ENCODE results near the gene PTPN2. TPM values are rescaled to one million over a fixed set of nuclear protein-coding genes. Genes with fewer than 3 reads are reported as not detected.
A peak's percentile ranks its signal among the peaks of the same experiment; 100 is the strongest.

The PTPN2 gene
- total and polyA plus RNA-seq, 4 donors: 47.8 to 79.9 (median 64.3) TPM

DNA sequence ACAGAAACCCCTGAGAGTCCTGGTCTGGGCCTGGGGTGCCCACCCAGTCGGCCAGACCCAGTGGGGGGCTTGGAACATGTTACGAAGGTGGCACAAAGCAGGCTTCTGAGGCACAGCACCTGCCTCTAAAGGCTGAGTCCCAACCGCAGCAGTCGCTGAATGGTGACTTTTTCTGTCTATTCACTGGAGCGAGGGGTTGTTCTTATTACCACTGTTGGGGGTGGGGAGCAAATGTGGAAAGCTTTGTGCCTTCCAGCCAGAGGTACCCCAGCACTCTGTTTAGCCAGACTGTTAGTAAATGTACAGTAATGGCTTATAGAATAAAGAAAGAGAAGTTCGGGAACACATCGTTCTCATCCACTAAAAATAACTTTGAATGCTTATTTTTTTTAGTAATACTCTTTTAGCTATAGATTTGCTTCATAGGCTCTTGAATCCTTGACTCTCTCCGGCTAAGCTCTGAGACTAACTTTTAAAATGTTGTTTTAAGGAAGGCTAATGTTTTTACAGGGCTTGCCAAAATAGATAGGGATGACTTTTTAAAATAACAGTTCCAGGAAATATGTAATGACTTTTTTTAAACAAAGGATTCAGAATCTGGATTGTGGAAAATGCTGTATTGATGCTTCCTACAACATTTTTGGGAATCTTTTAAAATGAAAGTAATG, 23.4 kb upstream of the PTPN2 start:
- ATAC-seq (ENCODE audit: insufficient read depth, low FRiP score): no peak
- peaks cover 0 to 27% (median 0%) of the 10 kb centered on the region in 5 donors for H3K4me1 ChIP-seq (ENCODE audit: control insufficient read depth in 5 of 5, insufficient read depth in 5 of 5, low read length in 5 of 5)
- no peaks in the 10 kb centered on the region for H3K36me3 ChIP-seq (ENCODE audit: control insufficient read depth in 4 of 4, insufficient read depth in 4 of 4, low read length in 4 of 4)
- H3K9me3 ChIP-seq (ENCODE audit: control insufficient read depth in 4 of 4, insufficient read depth in 3 of 4, low read length in 3 of 4): peaks cover 0 to 7% (median 0%) of the 10 kb centered on the region in 4 donors
- no peak overlapping the region for H3K4me3 ChIP-seq
- peak overlapping the region in 1 of 2 donors; percentile 15 for H3K9ac ChIP-seq (ENCODE audit: insufficient read depth in 1 of 2, low read length in 2 of 2)
- 43 to 60% methylated on average over 8 of the region's 8 CpGs for WGBS, 2 donors
- H3K27ac ChIP-seq (ENCODE audit: low read depth in 1 of 2, low read length in 1 of 2): no peak overlapping the region
- peak in 2 of 3 donors; percentile 66 to 72 for DNase-seq
- TF ChIP-seq, protein P1, sequence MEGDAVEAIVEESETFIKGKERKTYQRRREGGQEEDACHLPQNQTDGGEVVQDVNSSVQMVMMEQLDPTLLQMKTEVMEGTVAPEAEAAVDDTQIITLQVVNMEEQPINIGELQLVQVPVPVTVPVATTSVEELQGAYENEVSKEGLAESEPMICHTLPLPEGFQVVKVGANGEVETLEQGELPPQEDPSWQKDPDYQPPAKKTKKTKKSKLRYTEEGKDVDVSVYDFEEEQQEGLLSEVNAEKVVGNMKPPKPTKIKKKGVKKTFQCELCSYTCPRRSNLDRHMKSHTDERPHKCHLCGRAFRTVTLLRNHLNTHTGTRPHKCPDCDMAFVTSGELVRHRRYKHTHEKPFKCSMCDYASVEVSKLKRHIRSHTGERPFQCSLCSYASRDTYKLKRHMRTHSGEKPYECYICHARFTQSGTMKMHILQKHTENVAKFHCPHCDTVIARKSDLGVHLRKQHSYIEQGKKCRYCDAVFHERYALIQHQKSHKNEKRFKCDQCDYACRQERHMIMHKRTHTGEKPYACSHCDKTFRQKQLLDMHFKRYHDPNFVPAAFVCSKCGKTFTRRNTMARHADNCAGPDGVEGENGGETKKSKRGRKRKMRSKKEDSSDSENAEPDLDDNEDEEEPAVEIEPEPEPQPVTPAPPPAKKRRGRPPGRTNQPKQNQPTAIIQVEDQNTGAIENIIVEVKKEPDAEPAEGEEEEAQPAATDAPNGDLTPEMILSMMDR (IDR thresholded peaks at IDR 0.05; ENCODE audit: control extremely low read depth, extremely low read depth): no peak
- peaks cover 0 to 12% (median 5%) of the 10 kb centered on the region in 3 donors for H3K27me3 ChIP-seq (ENCODE audit: control insufficient read depth in 3 of 3, insufficient read depth in 3 of 3, low read length in 2 of 3)

DNA sequence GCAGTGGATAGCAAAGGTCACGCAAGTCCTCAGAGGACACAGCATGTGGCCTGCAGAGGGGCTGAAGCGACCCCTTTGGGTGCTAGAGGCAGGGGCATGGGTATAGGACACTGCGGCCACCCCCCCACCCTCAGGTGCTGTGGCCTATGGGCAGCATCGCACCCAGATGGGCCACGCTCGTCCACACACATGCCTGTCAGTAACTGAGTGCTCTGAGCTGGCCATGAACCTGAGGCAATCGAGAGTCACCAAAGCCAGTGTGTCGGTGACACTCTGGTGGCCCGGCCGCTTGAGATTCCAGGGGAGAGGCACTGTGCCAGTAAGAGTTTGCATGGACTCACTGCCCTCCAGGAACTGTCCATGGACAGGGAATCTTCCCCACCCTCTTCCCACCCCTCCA, 22.7 kb upstream of the PTPN2 start:
- H3K27ac ChIP-seq (ENCODE audit: low read depth in 1 of 2, low read length in 1 of 2): no peak overlapping the region
- no peaks in the 10 kb centered on the region for H3K36me3 ChIP-seq (ENCODE audit: control insufficient read depth in 4 of 4, insufficient read depth in 4 of 4, low read length in 4 of 4)
- H3K4me1 ChIP-seq (ENCODE audit: control insufficient read depth in 5 of 5, insufficient read depth in 5 of 5, low read length in 5 of 5): peaks cover 0 to 24% (median 0%) of the 10 kb centered on the region in 5 donors
- H3K9ac ChIP-seq (ENCODE audit: insufficient read depth in 1 of 2, low read length in 2 of 2): no peak overlapping the region
- TF ChIP-seq, protein P1 (IDR thresholded peaks at IDR 0.05; ENCODE audit: control extremely low read depth, extremely low read depth): no peak
- H3K9me3 ChIP-seq (ENCODE audit: control insufficient read depth in 4 of 4, insufficient read depth in 3 of 4, low read length in 3 of 4): peaks cover 0 to 7% (median 0%) of the 10 kb centered on the region in 4 donors
- WGBS, 2 donors: 83 to 90% methylated on average over 10 of the region's 10 CpGs
- no peak overlapping the region for H3K4me3 ChIP-seq
- ATAC-seq (ENCODE audit: insufficient read depth, low FRiP score) (no peak), DNase-seq (no peak)
- H3K27me3 ChIP-seq (ENCODE audit: control insufficient read depth in 3 of 3, insufficient read depth in 3 of 3, low read length in 2 of 3): peaks cover 0 to 8% (median 2%) of the 10 kb centered on the region in 3 donors

DNA sequence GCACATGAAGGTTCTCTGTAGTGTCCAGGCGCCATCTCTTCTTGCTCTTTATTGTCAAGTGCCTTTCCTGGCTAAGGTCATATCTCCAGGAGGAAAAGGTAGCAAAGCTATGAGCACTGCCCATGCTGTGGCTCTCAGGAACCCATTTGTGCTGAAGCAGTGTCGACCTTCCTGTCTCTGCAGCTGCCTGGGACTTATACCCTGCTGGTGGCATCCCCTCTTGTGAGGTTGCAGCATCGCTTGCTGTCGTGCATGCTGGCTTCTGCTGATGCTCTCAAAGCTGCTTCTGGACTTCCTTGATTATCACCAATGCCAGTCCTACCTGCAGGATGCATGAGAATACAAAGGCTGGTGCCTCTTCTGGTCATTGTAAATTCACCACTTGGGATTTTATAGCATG, 22.1 kb upstream of the PTPN2 start:
- DNase-seq (no peak), ATAC-seq (ENCODE audit: insufficient read depth, low FRiP score) (no peak)
- Histone ChIP-seq H3K27me3 (ENCODE audit: control insufficient read depth in 3 of 3, insufficient read depth in 3 of 3, low read length in 2 of 3) (peaks cover 0 to 4% (median 0%) of the 10 kb centered on the region in 3 donors), H3K9me3 (ENCODE audit: control insufficient read depth in 4 of 4, insufficient read depth in 3 of 4, low read length in 3 of 4) (peaks cover 0 to under 1% (median 0%) of the 10 kb centered on the region in 4 donors), H3K27ac (ENCODE audit: low read depth in 1 of 2, low read length in 1 of 2) (no peak overlapping the region), H3K4me3 (no peak overlapping the region), H3K4me1 (ENCODE audit: control insufficient read depth in 5 of 5, insufficient read depth in 5 of 5, low read length in 5 of 5) (peaks cover 0 to 19% (median 0%) of the 10 kb centered on the region in 5 donors), H3K9ac (ENCODE audit: insufficient read depth in 1 of 2, low read length in 2 of 2) (no peak overlapping the region), H3K36me3 (ENCODE audit: control insufficient read depth in 4 of 4, insufficient read depth in 4 of 4, low read length in 4 of 4) (no peaks in the 10 kb centered on the region)
- 89 to 91% methylated on average over 4 of the region's 4 CpGs for WGBS, 2 donors
- TF ChIP-seq, protein P1 (IDR thresholded peaks at IDR 0.05; ENCODE audit: control extremely low read depth, extremely low read depth): no peak
